Activated naive CD8-positive, alpha-beta T cell (primary cell): ENCODE measurements around the gene CAMTA1.
"Not testable (repeated sequence)": the region's sequence is repeated elsewhere in the genome, so short reads cannot be mapped to it uniquely, and the experiment has no call there.

Source experiments
- H3K27ac Mint-ChIP-seq: one replicate; pipeline ENCODE4 v1.8.0; 2021; ENCODE audit warnings: mixed read lengths
- H3K27me3 Mint-ChIP-seq: one replicate; pipeline ENCODE4 v1.8.0; 2021; ENCODE audit warnings: mixed read lengths
- H3K36me3 Mint-ChIP-seq: one replicate; pipeline ENCODE4 v1.8.0; 2021; ENCODE audit warnings: mixed read lengths
- H3K4me1 Mint-ChIP-seq: one replicate; pipeline ENCODE4 v1.8.0; 2021; ENCODE audit warnings: low read depth, mixed read lengths
- H3K4me3 Mint-ChIP-seq: one replicate; pipeline ENCODE4 v1.8.0; 2021; ENCODE audit warnings: mild to moderate bottlenecking, mixed read lengths
- H3K9me3 Mint-ChIP-seq: one replicate; pipeline ENCODE4 v1.8.0; 2021; ENCODE audit warnings: low read depth, mixed read lengths

Gene CAMTA1

DNA sequence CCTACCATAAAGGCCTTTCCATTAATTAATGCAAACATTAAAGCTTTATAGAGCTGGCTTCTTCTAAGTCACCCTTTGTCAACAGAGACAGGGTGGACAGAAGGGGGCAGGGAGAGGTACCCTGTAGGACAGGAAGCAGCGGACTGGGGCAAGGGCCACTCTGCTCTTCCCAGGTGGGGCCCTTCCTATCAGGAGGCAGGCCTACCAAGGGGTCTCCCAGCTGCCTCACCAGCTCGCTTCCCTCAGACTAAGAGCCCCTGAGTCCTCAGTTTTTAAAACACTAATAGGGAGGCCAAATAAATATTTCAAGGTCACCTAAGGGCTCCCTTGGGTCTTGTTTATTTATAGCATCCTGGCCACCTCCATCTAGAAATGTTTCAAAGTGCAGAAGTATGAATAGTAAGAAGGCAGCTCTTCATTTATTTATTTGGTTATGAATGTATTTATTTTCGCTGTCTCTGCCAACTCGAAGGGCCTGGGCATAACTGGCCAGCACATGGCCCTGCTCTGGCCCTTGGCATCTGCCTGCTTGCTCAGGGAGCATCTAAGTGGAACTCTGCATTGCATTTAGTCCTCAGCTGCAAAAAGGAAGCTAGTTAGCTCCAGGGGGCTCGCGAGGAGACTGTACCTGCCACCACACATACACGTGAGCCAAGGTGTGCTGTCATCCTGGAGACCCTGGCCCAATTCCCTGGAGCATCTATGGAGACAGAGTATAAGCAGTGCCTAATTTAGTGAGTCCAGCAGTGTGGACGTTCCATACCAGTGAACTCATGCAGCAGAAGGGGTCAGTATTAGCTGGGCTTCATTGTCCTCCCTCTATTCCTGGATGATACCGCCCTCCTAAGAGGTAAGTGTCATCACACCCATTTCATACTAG is 590.8 kb downstream of the CAMTA1 start:
- Mint-ChIP-seq H3K27me3 (peaks cover 7% of the 10 kb centered on the region), H3K9me3 (no peaks in the 10 kb centered on the region), H3K4me1 (no peaks in the 10 kb centered on the region), H3K36me3 (no peaks in the 10 kb centered on the region), H3K27ac (no peak overlapping the region), H3K4me3 (no peak overlapping the region)

DNA sequence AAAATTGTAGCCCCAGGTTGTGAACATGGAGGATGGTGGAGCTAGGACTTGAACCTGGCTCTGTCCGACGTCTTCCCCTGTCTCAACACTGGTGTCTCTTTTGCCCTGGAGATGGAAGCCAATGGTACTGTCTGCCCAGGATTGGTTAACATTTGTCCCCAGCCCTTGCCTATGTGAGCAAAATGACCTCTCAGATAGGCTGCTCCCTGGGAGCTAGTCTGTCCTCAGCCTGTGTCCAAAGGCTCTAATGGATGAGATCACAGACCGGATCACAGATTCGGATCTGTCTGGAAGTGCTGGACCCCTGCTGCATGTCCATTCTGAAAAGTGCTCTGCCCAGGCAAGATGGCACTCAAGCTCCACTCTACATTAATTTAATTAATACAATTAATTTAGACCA is 591.4 kb downstream of the CAMTA1 start:
- Mint-ChIP-seq H3K27me3 (peaks cover 7% of the 10 kb centered on the region), H3K27ac (no peak overlapping the region), H3K36me3 (no peaks in the 10 kb centered on the region), H3K4me3 (no peak overlapping the region), H3K4me1 (no peaks in the 10 kb centered on the region), H3K9me3 (no peaks in the 10 kb centered on the region)

DNA sequence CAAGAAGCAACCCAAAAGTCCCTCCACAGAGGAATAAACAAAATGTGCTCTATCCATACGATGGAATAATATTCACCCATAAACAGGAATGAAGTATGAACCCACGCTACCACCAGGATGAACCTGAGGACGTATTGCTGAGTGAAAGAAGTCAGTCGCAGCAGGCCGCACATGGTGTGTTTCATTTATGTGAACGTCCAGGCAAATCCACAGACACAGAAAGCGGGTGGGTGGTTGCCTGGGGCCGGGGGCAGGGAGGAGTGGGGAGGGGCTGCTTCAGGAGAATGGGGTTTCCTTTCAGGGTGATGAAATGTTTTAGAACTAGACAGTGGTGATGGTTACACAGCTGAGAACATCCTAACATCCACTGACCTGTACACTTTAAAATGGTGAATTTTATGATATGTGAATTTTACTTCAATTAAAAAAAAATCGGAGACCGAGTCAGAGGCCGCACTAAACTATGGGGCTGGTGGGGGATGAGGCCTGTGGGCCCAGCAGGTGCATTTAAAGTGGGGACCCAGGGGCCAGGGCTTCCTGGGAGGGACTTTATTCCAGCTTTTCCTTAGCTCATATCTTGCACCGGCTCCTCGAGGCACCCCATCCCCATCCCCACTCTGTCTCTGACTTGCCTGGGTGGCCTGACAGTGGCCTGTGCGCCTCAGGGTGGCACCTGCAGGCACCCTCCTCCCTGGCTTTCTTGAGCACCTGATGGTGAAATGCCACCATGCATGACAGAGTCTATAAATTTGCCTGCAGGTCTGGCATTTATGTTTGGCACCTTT is 593.3 kb downstream of the CAMTA1 start:
- Mint-ChIP-seq H3K27me3 (peaks cover 8% of the 10 kb centered on the region), H3K9me3 (peaks cover 3% of the 10 kb centered on the region), H3K4me1 (no peaks in the 10 kb centered on the region), H3K4me3 (no peak overlapping the region), H3K27ac (no peak overlapping the region), H3K36me3 (no peaks in the 10 kb centered on the region)

DNA sequence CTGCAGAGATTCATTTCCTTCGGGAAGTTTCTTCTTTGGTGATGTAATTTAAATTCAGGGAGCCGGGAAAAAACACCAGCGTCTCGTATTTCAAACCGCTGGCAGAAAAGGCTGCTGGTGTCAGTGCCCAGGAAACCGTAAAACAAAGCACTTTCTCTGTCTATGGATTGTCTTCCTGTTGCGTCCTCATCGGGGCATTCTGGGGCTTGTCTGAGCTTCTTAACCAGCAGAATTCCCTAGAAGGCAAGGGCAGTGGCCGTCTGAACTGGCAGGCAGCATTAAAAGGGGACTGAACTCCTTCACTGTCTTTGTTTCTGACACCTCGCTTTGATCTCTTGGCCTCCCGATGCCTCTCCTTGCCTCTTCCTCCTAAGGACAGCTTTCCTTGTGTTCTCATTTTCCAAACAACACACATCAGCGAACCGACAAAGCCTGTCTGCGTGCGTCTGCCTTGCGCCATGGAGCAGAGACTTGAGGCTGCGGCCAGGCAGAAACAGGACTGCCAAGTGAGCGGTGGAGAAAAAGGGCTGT is 594.3 kb downstream of the CAMTA1 start:
- Mint-ChIP-seq H3K27ac (no peak overlapping the region), H3K4me1 (no peaks in the 10 kb centered on the region), H3K36me3 (no peaks in the 10 kb centered on the region), H3K9me3 (peaks cover 3% of the 10 kb centered on the region), H3K27me3 (peaks cover 8% of the 10 kb centered on the region), H3K4me3 (no peak overlapping the region)

DNA sequence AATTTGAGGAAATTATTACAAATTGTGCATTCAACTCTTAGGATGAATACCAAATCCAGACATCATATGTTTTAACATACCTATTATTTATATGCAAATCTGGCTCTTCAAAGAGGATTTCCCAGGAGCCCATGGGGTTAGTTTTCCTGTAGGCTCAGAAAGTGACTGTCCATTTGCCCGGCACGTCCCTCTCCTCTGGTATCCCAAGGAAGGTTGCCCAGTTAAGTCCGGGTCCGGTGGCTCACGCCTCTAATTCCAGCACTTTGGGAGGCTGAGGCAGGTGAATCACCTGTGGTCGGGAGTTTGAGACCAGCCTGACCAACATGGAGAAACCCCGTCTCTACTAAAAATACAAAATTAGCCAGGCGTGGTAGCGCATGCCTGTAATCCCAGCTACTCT is 594.8 kb downstream of the CAMTA1 start:
- H3K27me3 Mint-ChIP-seq, H3K27ac Mint-ChIP-seq, H3K4me1 Mint-ChIP-seq, H3K4me3 Mint-ChIP-seq, H3K36me3 Mint-ChIP-seq, H3K9me3 Mint-ChIP-seq: not testable (repeated sequence)

DNA sequence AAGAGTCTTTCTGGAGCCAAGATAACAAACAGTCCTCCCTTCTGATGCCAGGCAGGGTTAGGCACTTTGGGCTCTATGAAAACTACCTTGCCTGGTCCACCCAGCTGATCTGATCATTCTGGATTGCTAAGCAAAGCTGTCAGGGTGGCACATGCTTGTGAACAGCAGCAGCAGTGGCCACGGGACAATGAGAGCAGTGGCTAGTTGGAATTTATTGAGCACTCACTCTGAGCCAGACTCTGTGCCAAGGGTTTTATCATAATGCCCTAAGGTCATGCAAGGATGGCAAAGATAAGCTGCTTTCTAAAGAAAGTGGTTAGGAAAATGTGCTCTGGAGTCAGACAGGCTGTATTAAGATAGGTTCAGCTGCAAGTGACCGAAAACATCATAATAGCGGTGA is 595.5 kb downstream of the CAMTA1 start:
- H3K27ac Mint-ChIP-seq, result no peak overlapping the region
- H3K4me1 Mint-ChIP-seq, result no peaks in the 10 kb centered on the region
- no peak overlapping the region for H3K4me3 Mint-ChIP-seq
- peaks cover 3% of the 10 kb centered on the region for H3K9me3 Mint-ChIP-seq
- peaks cover 8% of the 10 kb centered on the region for H3K27me3 Mint-ChIP-seq
- no peaks in the 10 kb centered on the region for H3K36me3 Mint-ChIP-seq

DNA sequence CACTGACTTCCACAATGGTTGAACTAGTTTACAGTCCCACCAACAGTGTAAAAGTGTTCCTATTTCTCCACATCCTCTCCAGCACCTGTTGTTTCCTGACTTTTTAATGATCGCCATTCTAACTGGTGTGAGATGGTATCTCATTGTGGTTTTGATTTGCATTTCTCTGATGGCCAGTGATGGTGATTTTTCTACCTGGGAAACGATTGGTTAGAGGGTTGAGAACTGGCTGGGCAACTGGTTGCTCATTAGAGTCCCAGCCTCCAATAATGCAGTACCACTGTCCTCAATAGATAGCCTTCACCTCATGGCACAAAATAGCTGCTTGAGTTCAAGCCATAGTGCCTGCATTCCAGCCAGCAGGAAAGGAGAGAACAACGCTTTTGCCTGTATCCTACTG is 596.5 kb downstream of the CAMTA1 start:
- H3K27ac Mint-ChIP-seq, H3K4me1 Mint-ChIP-seq, H3K4me3 Mint-ChIP-seq, H3K27me3 Mint-ChIP-seq, H3K9me3 Mint-ChIP-seq, H3K36me3 Mint-ChIP-seq: not testable (repeated sequence)

DNA sequence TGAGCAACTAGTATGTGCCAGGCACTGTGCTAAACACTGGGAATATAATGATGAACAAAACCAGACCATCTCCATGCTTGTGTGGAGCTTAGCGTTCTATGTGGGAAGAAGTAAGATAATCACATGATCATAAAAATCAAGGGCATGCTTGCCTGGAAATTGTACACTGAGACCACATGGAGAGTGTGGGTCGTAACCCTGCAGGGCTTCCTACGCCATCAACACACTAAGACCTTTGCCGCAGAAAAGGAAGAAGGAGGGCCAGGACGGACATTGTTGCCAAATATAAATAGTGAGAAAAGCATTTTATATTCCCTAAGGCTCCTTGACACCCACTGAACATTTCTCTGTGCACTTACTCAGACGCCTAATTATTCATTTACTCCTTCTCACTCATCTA is 597.7 kb downstream of the CAMTA1 start:
- no peaks in the 10 kb centered on the region for H3K4me1 Mint-ChIP-seq
- H3K36me3 Mint-ChIP-seq, result no peaks in the 10 kb centered on the region
- no peak overlapping the region for H3K4me3 Mint-ChIP-seq
- no peak overlapping the region for H3K27ac Mint-ChIP-seq
- peaks cover 3% of the 10 kb centered on the region for H3K9me3 Mint-ChIP-seq
- H3K27me3 Mint-ChIP-seq, result peaks cover 8% of the 10 kb centered on the region

DNA sequence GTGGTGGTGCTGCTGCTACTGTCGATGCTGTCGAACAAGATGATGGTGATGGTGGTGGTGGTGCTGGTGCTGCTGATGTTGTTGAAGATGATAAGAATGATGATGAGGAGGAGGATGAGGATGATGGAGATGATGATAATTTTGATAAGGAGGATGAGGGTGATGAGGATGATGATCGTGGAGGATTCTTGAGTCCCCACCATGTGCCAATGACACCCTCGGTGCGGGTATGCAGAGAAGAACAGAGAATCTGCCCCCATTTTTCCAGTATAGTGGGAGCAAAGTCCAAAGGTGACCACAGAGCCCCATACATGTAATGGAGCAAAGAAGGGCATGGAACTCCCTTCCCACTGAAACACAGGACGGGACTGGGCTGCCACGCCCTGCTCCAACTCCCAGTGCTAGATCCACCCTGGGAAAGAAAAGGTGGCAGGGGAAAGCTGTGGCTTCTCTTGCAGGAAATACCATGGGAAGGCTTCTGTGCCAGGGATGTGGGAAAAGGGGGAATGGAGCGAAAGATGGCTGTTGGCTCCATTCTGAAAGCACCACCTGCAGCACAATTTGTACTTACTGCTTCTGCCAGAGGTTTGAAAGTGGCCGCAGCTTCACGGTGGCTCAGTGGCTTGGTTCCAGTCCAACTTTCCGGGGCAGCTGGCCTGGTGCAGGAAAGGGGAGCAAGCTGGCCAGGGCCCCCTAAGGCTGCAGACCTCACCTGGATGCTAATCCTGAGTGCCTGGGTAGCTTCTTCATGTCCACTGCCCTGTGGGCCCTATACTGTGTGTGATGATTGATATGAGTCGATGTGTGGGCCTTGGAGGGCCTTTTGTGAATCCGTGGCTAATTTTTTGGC is 598.6 kb downstream of the CAMTA1 start:
- no peaks in the 10 kb centered on the region for H3K36me3 Mint-ChIP-seq
- peaks cover 3% of the 10 kb centered on the region for H3K9me3 Mint-ChIP-seq
- no peaks in the 10 kb centered on the region for H3K4me1 Mint-ChIP-seq
- H3K4me3 Mint-ChIP-seq, result no peak overlapping the region
- no peak overlapping the region for H3K27ac Mint-ChIP-seq
- peaks cover 5% of the 10 kb centered on the region for H3K27me3 Mint-ChIP-seq

DNA sequence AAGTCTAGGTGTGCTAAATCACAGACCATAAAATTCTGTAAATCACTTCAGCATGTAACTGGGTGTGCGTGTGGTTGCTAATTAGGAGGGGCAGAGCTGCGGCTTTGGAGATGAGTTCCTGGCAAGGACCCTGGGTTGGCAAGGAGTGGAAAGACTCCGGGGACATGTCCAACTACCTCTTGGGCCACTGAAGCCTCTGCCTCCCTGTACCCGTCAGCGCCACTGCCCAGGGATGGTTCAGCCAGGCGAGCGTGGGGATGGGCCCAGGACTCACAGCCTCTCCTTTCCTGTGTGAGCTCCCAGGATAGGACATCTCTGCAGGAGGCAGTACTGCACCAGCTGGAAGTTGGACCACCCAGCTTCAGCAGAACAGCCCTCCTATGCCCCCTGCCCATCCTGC is 599.4 kb downstream of the CAMTA1 start:
- no peaks in the 10 kb centered on the region for H3K4me1 Mint-ChIP-seq
- peaks cover 3% of the 10 kb centered on the region for H3K27me3 Mint-ChIP-seq
- no peaks in the 10 kb centered on the region for H3K36me3 Mint-ChIP-seq
- H3K4me3 Mint-ChIP-seq, result no peak overlapping the region
- no peak overlapping the region for H3K27ac Mint-ChIP-seq
- H3K9me3 Mint-ChIP-seq, result peaks cover 3% of the 10 kb centered on the region

DNA sequence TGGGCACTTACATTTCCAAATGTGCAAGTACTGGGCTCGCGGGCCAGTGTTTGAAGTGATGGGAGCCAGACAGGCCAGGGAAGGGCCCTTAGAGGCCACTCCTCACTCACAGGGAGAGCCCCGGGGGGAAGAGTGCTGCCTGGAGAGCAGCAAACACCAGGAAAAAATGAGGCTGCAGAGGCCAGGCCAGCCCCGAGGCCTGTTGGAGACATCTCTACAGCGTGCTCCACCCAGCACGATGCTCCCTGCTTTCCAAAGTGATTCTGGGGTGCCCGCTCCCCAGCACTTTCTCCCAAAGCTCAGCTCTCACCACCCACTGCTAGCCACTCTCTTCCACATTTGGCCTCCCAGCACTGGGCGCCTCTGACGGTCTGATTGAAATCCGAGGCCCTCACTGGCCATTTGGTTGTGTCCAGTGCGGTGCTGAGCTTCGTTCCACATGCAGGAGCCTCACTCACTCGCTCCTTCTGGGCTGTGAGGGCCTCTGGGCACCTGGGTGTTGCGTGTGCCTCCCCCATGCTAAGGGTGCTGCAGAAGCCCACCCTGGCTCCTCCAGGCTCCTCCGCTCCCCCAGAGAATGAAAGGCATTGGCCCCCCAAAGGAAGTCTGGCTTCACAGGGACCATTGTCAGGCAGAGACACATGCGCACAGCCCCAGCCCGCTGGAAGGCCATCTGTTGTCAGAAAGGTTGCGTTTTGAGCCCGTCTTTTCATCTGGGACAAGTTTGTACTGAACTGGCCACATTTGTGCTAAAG is 600.4 kb downstream of the CAMTA1 start:
- H3K9me3 Mint-ChIP-seq, result peaks cover 3% of the 10 kb centered on the region
- no peak overlapping the region for H3K27ac Mint-ChIP-seq
- H3K4me1 Mint-ChIP-seq, result no peaks in the 10 kb centered on the region
- no peaks in the 10 kb centered on the region for H3K36me3 Mint-ChIP-seq
- H3K27me3 Mint-ChIP-seq, result peaks cover 2% of the 10 kb centered on the region
- H3K4me3 Mint-ChIP-seq, result no peak overlapping the region

DNA sequence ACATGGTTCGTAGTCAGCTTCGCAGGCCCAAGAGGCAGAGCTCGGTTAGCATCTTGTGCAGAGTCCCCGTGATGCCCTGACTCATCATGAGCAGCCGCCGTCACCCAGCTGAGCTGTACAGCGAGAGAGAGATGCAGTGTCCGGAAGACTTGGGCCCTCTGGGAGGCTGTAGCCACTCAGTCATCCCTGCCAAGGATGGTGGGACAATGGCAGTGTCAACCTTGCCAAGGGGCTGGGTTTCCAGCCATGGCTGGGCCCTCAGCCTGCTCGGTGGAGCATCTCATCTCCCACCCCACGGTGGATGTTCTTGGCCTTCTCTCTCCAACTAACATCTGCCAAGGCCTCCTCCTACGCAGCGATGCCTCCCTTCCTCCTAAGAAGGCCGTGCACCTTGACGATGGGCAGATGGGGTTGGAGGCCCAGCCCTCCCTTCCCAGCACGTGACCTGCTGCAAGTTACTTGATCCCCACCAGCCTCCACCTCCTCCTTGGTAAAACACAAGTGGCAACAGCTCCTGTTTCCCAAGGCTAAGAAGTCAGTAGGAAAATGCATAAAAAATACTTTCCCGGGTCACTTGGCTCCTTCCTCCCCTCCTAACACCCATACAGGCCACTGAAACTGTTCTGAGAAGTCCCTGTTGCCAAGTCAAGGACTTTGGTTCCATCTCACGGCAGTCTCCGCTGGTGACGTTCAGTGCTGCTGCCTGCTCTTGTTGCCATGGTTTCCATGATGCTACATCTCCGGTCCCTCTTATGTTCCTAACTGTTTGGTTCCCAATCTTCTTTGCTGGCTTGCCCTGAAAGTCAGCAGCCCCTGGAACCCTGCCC is 601.2 kb downstream of the CAMTA1 start:
- Mint-ChIP-seq H3K36me3 (no peaks in the 10 kb centered on the region), H3K27ac (no peak overlapping the region), H3K4me3 (no peak overlapping the region), H3K9me3 (peaks cover 3% of the 10 kb centered on the region), H3K4me1 (no peaks in the 10 kb centered on the region), H3K27me3 (peaks cover 2% of the 10 kb centered on the region)

DNA sequence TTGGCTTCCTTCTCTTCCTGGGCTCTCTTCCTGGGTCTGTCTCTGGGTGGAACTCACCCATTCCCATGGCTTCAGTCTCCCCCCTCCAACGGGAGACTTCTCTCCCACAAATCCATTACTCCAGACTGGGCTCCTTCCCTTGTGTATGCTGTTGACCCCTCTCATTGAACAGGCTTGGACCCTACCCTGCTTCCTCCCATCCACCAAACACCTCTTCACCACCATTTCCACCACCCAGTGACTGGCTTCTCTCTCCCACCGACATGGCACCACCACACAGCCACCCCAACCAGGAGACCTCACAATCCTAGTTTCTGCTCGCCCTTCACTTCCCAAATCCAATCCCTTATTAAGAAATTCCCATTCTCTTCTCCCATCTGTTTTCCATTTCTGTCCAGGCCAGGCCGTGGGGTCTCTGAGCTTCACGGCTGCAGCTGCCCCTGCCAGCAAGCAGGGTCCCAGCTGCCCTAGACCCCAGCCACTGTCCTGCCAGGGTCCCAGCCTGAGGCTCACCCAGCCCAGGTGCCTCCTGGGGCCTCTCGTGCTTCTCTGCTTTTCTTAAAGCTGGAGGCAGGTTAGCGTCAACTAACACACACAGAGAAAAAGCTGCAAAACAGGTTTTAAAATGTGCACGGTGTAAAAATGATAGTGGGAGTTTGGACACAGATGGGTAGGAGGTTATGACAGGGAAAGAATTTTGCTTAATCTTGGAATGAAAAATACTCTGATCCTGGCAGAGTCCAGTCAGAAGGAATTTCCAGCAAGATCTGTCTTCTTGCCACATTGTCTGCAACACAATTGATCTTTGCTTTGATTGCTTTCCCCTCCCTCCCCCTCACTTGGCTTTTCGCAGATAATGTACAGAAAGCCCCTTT is 602.0 kb downstream of the CAMTA1 start:
- H3K4me3 Mint-ChIP-seq, result no peak overlapping the region
- peaks cover 3% of the 10 kb centered on the region for H3K9me3 Mint-ChIP-seq
- H3K4me1 Mint-ChIP-seq, result no peaks in the 10 kb centered on the region
- peaks cover 4% of the 10 kb centered on the region for H3K27me3 Mint-ChIP-seq
- no peak overlapping the region for H3K27ac Mint-ChIP-seq
- no peaks in the 10 kb centered on the region for H3K36me3 Mint-ChIP-seq
